MM.1S (cell line): Measurements from ENCODE around the gene DDX3X.

Source experiments
- CTCF ChIP-seq: fragments of 300-600 bp; sonication (generic); IDR thresholded peaks from 2 replicates; pipeline ENCODE4 v1.5.1; 2016; ENCODE audit warnings: antibody characterized with exemption, low read length, mixed read lengths
- EZH2 ChIP-seq: fragments of 300-600 bp; sonication (generic); optimal IDR thresholded peaks from 2 replicates; pipeline ENCODE3; 2017; ENCODE audit warnings: low read depth, mild to moderate bottlenecking, antibody characterized with exemption, low read length, mixed read lengths
- EZH2phosphoT487 ChIP-seq: fragments of 300-600 bp; sonication (generic); IDR thresholded peaks from 2 replicates; pipeline ENCODE4 v1.6.1; 2018; ENCODE audit warnings: antibody characterized with exemption, low read length

GRCh38 chrX:41289095-41289494 is 44.9 kb upstream of the DDX3X start:
- TF ChIP-seq CTCF (no peak), EZH2 (no peak), EZH2phosphoT487 (no peak)
